Transverse colon (tissue), 4 donors: ENCODE results near the gene PTPRS. TPM values are rescaled to one million over a fixed set of nuclear protein-coding genes. Genes with fewer than 3 reads are reported as not detected.

Source experiments
- DNase-seq: peaks from one replicate; pipeline ENCODE4 v3.0.0-alpha.2; 2019
- H3K27ac ChIP-seq, 4 donors: fragments of 200-600 bp; sonication (generic); 2 replicates each; pipeline ENCODE4 v1.5.1; 2016 to 2018; ENCODE audit warnings: inconsistent platforms in 4 of 4
- H3K27me3 ChIP-seq: fragments of 200-600 bp; sonication (generic); 2 replicates; pipeline ENCODE4 v1.5.1; 2017; ENCODE audit warnings: inconsistent platforms
- H3K36me3 ChIP-seq, 4 donors: fragments of 200-600 bp; sonication (generic); 2 replicates each; pipeline ENCODE4 v1.5.1; 2017 to 2019; ENCODE audit warnings: inconsistent platforms in 4 of 4
- H3K4me1 ChIP-seq, 4 donors: fragments of 200-600 bp; sonication (generic); 2 replicates each; pipeline ENCODE4 v1.5.1; 2017 to 2020; ENCODE audit warnings: inconsistent platforms in 4 of 4
- H3K4me3 ChIP-seq, 4 donors: fragments of 200-600 bp; sonication (generic); 1 replicate in 1 of 4; 2 replicates in 3 of 4; pipeline versions ENCODE4 v1.5.1 to v1.6.1; 2017 to 2019; ENCODE audit warnings: inconsistent platforms in 4 of 4
- H3K9me3 ChIP-seq, 2 donors: fragments of 200-600 bp; sonication (generic); 2 replicates each; pipeline ENCODE4 v1.5.1; 2017 to 2019; ENCODE audit warnings: inconsistent platforms in 2 of 2
- CTCF ChIP-seq, 5 experiments: fragments of 200-600 bp in 3 of 5; fragments of 450-650 bp in 2 of 5; sonication (generic) in 3 of 5; IDR thresholded peaks; 1 replicate in 2 of 5; 2 replicates in 3 of 5; pipeline ENCODE4 v1.5.1; 2016 to 2017; ENCODE audit warnings: antibody characterized with exemption in 5 of 5, inconsistent platforms in 3 of 5, mild to moderate bottlenecking in 2 of 5, moderate library complexity in 1 of 5
- EP300 ChIP-seq: sonication (generic); formaldehyde crosslinking; IDR thresholded peaks from one replicate; pipeline ENCODE4 v1.6.1; 2017; ENCODE audit warnings: antibody characterized with exemption, low read depth
- POLR2A ChIP-seq: fragments of 450-650 bp; IDR thresholded peaks from one replicate; pipeline ENCODE4 v1.6.1; 2016; ENCODE audit warnings: antibody characterized with exemption, mild to moderate bottlenecking, moderate library complexity
- POLR2AphosphoS5 ChIP-seq, 3 donors: sonication (generic); formaldehyde crosslinking; IDR thresholded peaks; one replicate each; pipeline ENCODE4 v1.6.1; 2016; ENCODE audit warnings: antibody characterized with exemption in 3 of 3
- WGBS, 2 donors: methylation state at CpG; one replicate each; pipeline ENCODE4 v1.1.5; 2018; ENCODE audit warnings: low coverage in 1 of 2; 5-methylcytosine and 5-hydroxymethylcytosine counted together
- in situ Hi-C, 4 donors: fragments of 200-750 bp; cut with MboI; loops; one replicate each; pipeline versions ENCODE4 v1.15.0 to v1.15.1; 2017; ENCODE audit warnings: low sequenced_read_pairs in 3 of 4, low pct_ligation_motif_present in 1 of 4, low pct_unique_long_range_greater_than_20kb in 1 of 4
- intact Hi-C: fragments of 100-400 bp; cut with DNase I; formaldehyde crosslinking; loops from one replicate; pipeline ENCODE4 v1.15.1; 2023; ENCODE audit warnings: low total_unique reads
- total RNA-seq, 4 donors: library from RNA; depleted of rRNA; stranded (reverse); fragments of >200 nt; gene quantifications; one replicate each; pipeline ENCODE4 v1.1.0, GENCODE V29; 2016

Gene PTPRS
- total RNA-seq, 4 donors from 2014 or later: 38.3 to 91.5 (median 58.5) TPM

- 34 to 62% methylated on average over 2 to 21 of the region's 21 CpGs for WGBS, 2 donors
- H3K36me3 ChIP-seq: no peaks in the 10 kb centered on the region
- peak; percentile 62 for DNase-seq
- H3K9me3 ChIP-seq: no peaks in the 10 kb centered on the region
- H3K27me3 ChIP-seq: no peaks in the 10 kb centered on the region
- H3K27ac ChIP-seq: peak overlapping the region; percentile 52 to 86 (median 74)
- peak overlapping the region in 2 of 4 donors; percentile 5 to 30 for H3K4me3 ChIP-seq
- in situ Hi-C loops: no loop called here
- peaks cover 0 to 9% (median 0%) of the 10 kb centered on the region in 4 donors for H3K4me1 ChIP-seq
- TF ChIP-seq CTCF (IDR thresholded peaks at IDR 0.05) (no peak), EP300 (no peak), POLR2AphosphoS5 (IDR thresholded peaks at IDR 0.05) (peak; percentile 87 to 96 (median 96)), POLR2A (peak; percentile 85)
- intact Hi-C loops: no loop called here
These were observed 31.9 kb downstream of the PTPRS start for GRCh38 chr19:5308451-5309437.

GRCh38 chr19:5307655-5308054, 33.0 kb downstream of the PTPRS start:
- Histone ChIP-seq H3K27me3 (no peaks in the 10 kb centered on the region), H3K4me1 (peaks cover 0 to 9% (median 0%) of the 10 kb centered on the region in 4 donors), H3K4me3 (no peak overlapping the region), H3K9me3 (no peaks in the 10 kb centered on the region), H3K36me3 (no peaks in the 10 kb centered on the region), H3K27ac (no peak overlapping the region)
- 92 to 96% methylated on average over 13 to 19 of the region's 19 CpGs for WGBS, 2 donors
- intact Hi-C loops: no loop called here
- no peak for DNase-seq
- in situ Hi-C loops: no loop called here
- TF ChIP-seq POLR2A (no peak), POLR2AphosphoS5 (IDR thresholded peaks at IDR 0.05) (no peak), EP300 (no peak), CTCF (IDR thresholded peaks at IDR 0.05) (no peak)

- intact Hi-C loops: no loop called here
- WGBS, 2 donors: 71 to 73% methylated on average over 1 to 3 of the region's 3 CpGs
- in situ Hi-C loops: no loop called here
- H3K27me3 ChIP-seq: no peaks in the 10 kb centered on the region
- DNase-seq: no peak
- H3K4me1 ChIP-seq: peaks cover 0 to 9% (median 0%) of the 10 kb centered on the region in 4 donors
- H3K36me3 ChIP-seq: no peaks in the 10 kb centered on the region
- no peaks in the 10 kb centered on the region for H3K9me3 ChIP-seq
- no peak for TF ChIP-seq POLR2AphosphoS5 (IDR thresholded peaks at IDR 0.05)
- no peak for TF ChIP-seq POLR2A
- TF ChIP-seq CTCF (IDR thresholded peaks at IDR 0.05): no peak
- TF ChIP-seq EP300: no peak
- H3K4me3 ChIP-seq: no peak overlapping the region
- H3K27ac ChIP-seq: no peak overlapping the region
These were observed 35.4 kb downstream of the PTPRS start for GRCh38 chr19:5305163-5305562.

DNA sequence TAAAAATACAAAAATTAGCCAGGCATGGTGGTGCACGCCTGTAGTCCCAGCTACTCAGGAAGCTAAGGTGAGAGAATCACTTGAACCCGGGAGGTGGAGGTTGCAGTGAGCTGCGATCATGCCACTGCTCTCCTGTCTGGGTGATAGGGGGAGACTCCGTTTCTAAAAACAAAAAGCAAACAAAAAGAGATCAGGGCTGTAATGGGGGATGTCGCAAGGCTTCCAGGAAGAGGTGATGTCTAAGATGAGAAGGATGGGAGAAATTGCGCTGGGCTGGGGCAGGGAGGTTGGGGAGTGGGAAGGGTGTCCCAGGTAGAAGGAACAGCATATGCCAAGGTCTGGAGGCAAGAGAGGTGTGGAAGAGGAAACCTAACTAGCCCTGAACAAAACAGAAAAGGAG, 36.1 kb downstream of the PTPRS start:
- in situ Hi-C loops: no loop called here
- no peaks in the 10 kb centered on the region for H3K36me3 ChIP-seq
- 84 to 87% methylated on average over 2 to 6 of the region's 6 CpGs for WGBS, 2 donors
- no peak for DNase-seq
- no peaks in the 10 kb centered on the region for H3K27me3 ChIP-seq
- no peak overlapping the region for H3K27ac ChIP-seq
- intact Hi-C loops: no loop called here
- no peak overlapping the region for H3K4me3 ChIP-seq
- H3K4me1 ChIP-seq: peaks cover 0 to 9% (median 0%) of the 10 kb centered on the region in 4 donors
- TF ChIP-seq EP300 (no peak), POLR2AphosphoS5 (IDR thresholded peaks at IDR 0.05) (no peak), CTCF (IDR thresholded peaks at IDR 0.05) (no peak), POLR2A (no peak)
- H3K9me3 ChIP-seq: no peaks in the 10 kb centered on the region
